ENCODE data around the gene SYNGAP1. TPM values are rescaled to one million over a fixed set of nuclear protein-coding genes. Genes with fewer than 3 reads are reported as not detected.

SYNGAP1 gene
- total and polyA plus RNA-seq, 4 donors = 0.32 to 1.8 (median 1.1) TPM

DNA sequence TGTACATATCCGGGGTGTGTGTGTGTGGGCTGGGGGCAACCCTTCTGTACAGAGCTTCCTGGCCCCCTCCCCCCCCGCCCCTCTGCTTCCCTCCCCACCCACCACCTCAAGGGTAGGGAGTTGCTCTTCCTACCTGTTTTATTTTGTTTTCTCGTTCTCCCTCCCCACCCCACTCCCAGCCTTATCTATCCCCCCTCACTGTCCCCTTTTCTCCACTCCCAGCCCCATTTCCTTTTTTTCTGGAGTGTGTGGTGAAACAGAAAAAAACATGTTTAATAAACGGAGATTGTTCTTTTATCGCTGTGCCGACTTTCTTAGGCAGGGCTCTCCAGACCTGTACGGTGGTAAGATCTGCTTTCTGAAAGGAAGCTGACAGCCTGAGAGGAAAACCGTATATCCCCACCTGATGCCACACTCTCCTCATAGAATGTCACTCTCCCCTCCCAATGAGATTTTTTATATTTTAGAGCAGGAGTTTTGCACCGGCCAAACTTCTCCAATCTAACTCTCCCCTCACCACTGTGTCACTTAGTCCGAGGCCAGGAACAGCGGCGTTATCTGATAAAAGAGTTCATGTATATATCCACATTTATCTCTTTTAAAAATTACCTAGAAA, 33.6 kb downstream of the SYNGAP1 start:
- no peak overlapping the region for H3K27ac ChIP-seq (ENCODE audit: low read depth in 1 of 2, low read length in 2 of 2)
- no peak for DNase-seq (ENCODE audit: low spot score)
- H3K9me3 ChIP-seq (ENCODE audit: control insufficient read depth in 4 of 4, low read length in 3 of 4) = no peaks in the 10 kb centered on the region
- H3K9ac ChIP-seq (ENCODE audit: low read depth in 1 of 2, low read length in 2 of 2) = peak overlapping the region; percentile 69 to 81
- no peaks in the 10 kb centered on the region for H3K27me3 ChIP-seq (ENCODE audit: control insufficient read depth in 4 of 4, insufficient read depth in 4 of 4, low read length in 3 of 4)
- peak overlapping the region; percentile 71 to 84 (median 80) for H3K4me3 ChIP-seq (ENCODE audit: low read depth in 1 of 3, low read length in 3 of 3)
- TF ChIP-seq FOXA2 (IDR thresholded peaks at IDR 0.05) = no peak
- no peak for TF ChIP-seq SP1 (IDR thresholded peaks at IDR 0.05)
- no peak for TF ChIP-seq FOXA1 (IDR thresholded peaks at IDR 0.05)
- TF ChIP-seq, protein P1, sequence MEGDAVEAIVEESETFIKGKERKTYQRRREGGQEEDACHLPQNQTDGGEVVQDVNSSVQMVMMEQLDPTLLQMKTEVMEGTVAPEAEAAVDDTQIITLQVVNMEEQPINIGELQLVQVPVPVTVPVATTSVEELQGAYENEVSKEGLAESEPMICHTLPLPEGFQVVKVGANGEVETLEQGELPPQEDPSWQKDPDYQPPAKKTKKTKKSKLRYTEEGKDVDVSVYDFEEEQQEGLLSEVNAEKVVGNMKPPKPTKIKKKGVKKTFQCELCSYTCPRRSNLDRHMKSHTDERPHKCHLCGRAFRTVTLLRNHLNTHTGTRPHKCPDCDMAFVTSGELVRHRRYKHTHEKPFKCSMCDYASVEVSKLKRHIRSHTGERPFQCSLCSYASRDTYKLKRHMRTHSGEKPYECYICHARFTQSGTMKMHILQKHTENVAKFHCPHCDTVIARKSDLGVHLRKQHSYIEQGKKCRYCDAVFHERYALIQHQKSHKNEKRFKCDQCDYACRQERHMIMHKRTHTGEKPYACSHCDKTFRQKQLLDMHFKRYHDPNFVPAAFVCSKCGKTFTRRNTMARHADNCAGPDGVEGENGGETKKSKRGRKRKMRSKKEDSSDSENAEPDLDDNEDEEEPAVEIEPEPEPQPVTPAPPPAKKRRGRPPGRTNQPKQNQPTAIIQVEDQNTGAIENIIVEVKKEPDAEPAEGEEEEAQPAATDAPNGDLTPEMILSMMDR (IDR thresholded peaks at IDR 0.05; ENCODE audit: low read depth, low read length, missing input control) = no peak
- TF ChIP-seq REST (IDR thresholded peaks at IDR 0.05) = no peak
- no peak for TF ChIP-seq NR2F2 (IDR thresholded peaks at IDR 0.05)
- no peak for TF ChIP-seq HNF4G (IDR thresholded peaks at IDR 0.05)
- no peak for TF ChIP-seq YY1 (IDR thresholded peaks at IDR 0.05)
- TF ChIP-seq TAF1 (conservative IDR thresholded peaks at IDR 0.05) = no peak
- no peak for TF ChIP-seq JUND (IDR thresholded peaks at IDR 0.05)
- peaks cover 0 to 4% (median 1%) of the 10 kb centered on the region in 4 donors for H3K36me3 ChIP-seq (ENCODE audit: control insufficient read depth in 4 of 4, insufficient read depth in 3 of 4, low read depth in 1 of 4, low read length in 3 of 4)
- 8% methylated on average over 12 of the region's 12 CpGs for WGBS
- H3K4me1 ChIP-seq (ENCODE audit: control insufficient read depth in 4 of 4, insufficient read depth in 4 of 4, low read length in 3 of 4) = peaks cover 4 to 12% (median 8%) of the 10 kb centered on the region in 4 donors

GRCh38 chr6:33454009-33454946, 34.4 kb downstream of the SYNGAP1 start, which contains the start of gene ZBTB9:
TSS of gene ZBTB9 (plus strand) at chr6:33454576. CDS start at chr6:33455101, 525 bp downstream.
- DNase-seq (ENCODE audit: low spot score) = peak; percentile 95
- Histone ChIP-seq H3K4me1 (ENCODE audit: control insufficient read depth in 4 of 4, insufficient read depth in 4 of 4, low read length in 3 of 4) (peaks cover 4 to 12% (median 8%) of the 10 kb centered on the region in 4 donors), H3K9ac (ENCODE audit: low read depth in 1 of 2, low read length in 2 of 2) (peak within 1 kb of the TSS; percentile 69 to 81), H3K9me3 (ENCODE audit: control insufficient read depth in 4 of 4, low read length in 3 of 4) (no peaks in the 10 kb centered on the region), H3K27ac (ENCODE audit: low read depth in 1 of 2, low read length in 2 of 2) (peak within 1 kb of the TSS; percentile 45 to 49), H3K4me3 (ENCODE audit: low read depth in 1 of 3, low read length in 3 of 3) (peak within 1 kb of the TSS; percentile 71 to 84 (median 80)), H3K27me3 (ENCODE audit: control insufficient read depth in 4 of 4, insufficient read depth in 4 of 4, low read length in 3 of 4) (no peaks in the 10 kb centered on the region), H3K36me3 (ENCODE audit: control insufficient read depth in 4 of 4, insufficient read depth in 3 of 4, low read depth in 1 of 4, low read length in 3 of 4) (peaks cover 0 to 4% (median 1%) of the 10 kb centered on the region in 4 donors)
- WGBS = under 1% methylated on average over 65 of the region's 65 CpGs
- TF ChIP-seq REST (IDR thresholded peaks at IDR 0.05) = peak; percentile 73
- no peak for TF ChIP-seq HNF4G (IDR thresholded peaks at IDR 0.05)
- TF ChIP-seq NR2F2 (IDR thresholded peaks at IDR 0.05) = no peak
- peak; percentile 74 to 96 for TF ChIP-seq GABPA (IDR thresholded peaks at IDR 0.05 in 1 of 2, conservative IDR thresholded peaks at IDR 0.05 in 1 of 2)
- peak; percentile 96 for TF ChIP-seq SP1 (IDR thresholded peaks at IDR 0.05)
- TF ChIP-seq, protein P1 (IDR thresholded peaks at IDR 0.05; ENCODE audit: low read depth, low read length, missing input control) = no peak
- no peak for TF ChIP-seq HNF4A (conservative IDR thresholded peaks at IDR 0.05)
- peak; percentile 57 for TF ChIP-seq TAF1 (conservative IDR thresholded peaks at IDR 0.05)
- TF ChIP-seq FOXA1 (IDR thresholded peaks at IDR 0.05) = no peak
- TF ChIP-seq EGR1 (IDR thresholded peaks at IDR 0.05; ENCODE audit: low read depth in 2 of 2) = peak in 1 of 2 donors; percentile 77
- peak; percentile 18 to 64 for TF ChIP-seq RAD21 (IDR thresholded peaks at IDR 0.05)
- peak in 1 of 2 donors; percentile 5 for TF ChIP-seq RXRA (IDR thresholded peaks at IDR 0.05)
- TF ChIP-seq, protein P2, sequence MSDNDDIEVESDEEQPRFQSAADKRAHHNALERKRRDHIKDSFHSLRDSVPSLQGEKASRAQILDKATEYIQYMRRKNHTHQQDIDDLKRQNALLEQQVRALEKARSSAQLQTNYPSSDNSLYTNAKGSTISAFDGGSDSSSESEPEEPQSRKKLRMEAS (IDR thresholded peaks at IDR 0.05) = peak; percentile 84
- TF ChIP-seq JUND (IDR thresholded peaks at IDR 0.05) = no peak
- TF ChIP-seq FOXA2 (IDR thresholded peaks at IDR 0.05) = no peak

Data from liver (tissue), 9 donors.